Kidney (tissue), 22 donors: Measurements from ENCODE around the gene STYK1. TPM values are rescaled to one million over a fixed set of nuclear protein-coding genes. Genes with fewer than 3 reads are reported as not detected.

ENCODE experiments used
- DNase-seq, 5 donors: peaks; one replicate each; pipeline ENCODE4 v3.0.0-alpha.2; 2013 to 2020
- FAIRE-seq: peaks from 2 replicates; lab custom pipeline; 2012; peaks lifted over from hg19 to GRCh38; lab: Jason Lieb, UNC
- H3K27ac ChIP-seq, 2 donors: one replicate each; pipeline ENCODE4 v1.7.0; 2013; ENCODE audit warnings: low read depth in 2 of 2, low read length in 2 of 2, inconsistent platforms in 1 of 2
- H3K27me3 ChIP-seq: one replicate; pipeline ENCODE4 v1.7.1; 2013; ENCODE audit warnings: low read length, inconsistent platforms; ENCODE audit not compliant: control insufficient read depth, insufficient read depth
- H3K36me3 ChIP-seq, 3 donors: one replicate each; pipeline versions ENCODE4 v1.7.0 to v1.7.1; 2013; ENCODE audit warnings: low read length in 3 of 3, control low read depth in 1 of 3, inconsistent platforms in 1 of 3; ENCODE audit not compliant: insufficient read depth in 3 of 3, control insufficient read depth in 2 of 3
- H3K4me1 ChIP-seq, 3 donors: one replicate each; pipeline versions ENCODE4 v1.7.0 to v1.7.1; 2013; ENCODE audit warnings: low read length in 3 of 3, inconsistent platforms in 1 of 3, low read depth in 1 of 3; ENCODE audit not compliant: control insufficient read depth in 2 of 3, insufficient read depth in 2 of 3
- H3K4me3 ChIP-seq, 3 donors: one replicate each; pipeline versions ENCODE4 v1.7.0 to v1.8.1; 2013; ENCODE audit warnings: low read length in 3 of 3, control low read depth in 1 of 3, inconsistent platforms in 1 of 3
- H3K9ac ChIP-seq, 3 donors: one replicate each; pipeline versions ENCODE4 v1.7.0 to v1.7.1; 2013; ENCODE audit warnings: low read length in 3 of 3, control low read depth in 1 of 3, inconsistent platforms in 1 of 3
- H3K9me3 ChIP-seq, 3 donors: one replicate each; pipeline versions ENCODE4 v1.7.0 to v1.7.1; 2013; ENCODE audit warnings: low read length in 3 of 3, control low read depth in 1 of 3, inconsistent platforms in 1 of 3; ENCODE audit not compliant: control insufficient read depth in 2 of 3, insufficient read depth in 1 of 3
- intact Hi-C: fragments of 100-400 bp; cut with DNase I; formaldehyde crosslinking; loops from one replicate; pipeline ENCODE4 v1.11.1; 2022
- long read RNA-seq, 10 donors: library from polyadenylated mRNA in 1 of 10; unstranded in 1 of 10; transcript quantifications; one replicate each; pipeline ENCODE4 v2.0.0 and lab custom pipeline, GENCODE V29; 2021 to 2026
- polyA plus RNA-seq: library from polyadenylated mRNA; stranded (reverse); fragments of 350-450 nt; fragmentation: Illumina TruSeq; extraction: RNeasy Lipid Tissue Mini Kit (QIAGEN cat#74804); gene quantifications from one replicate; pipeline ENCODE4 v1.2.3, GENCODE V29; 2014; ENCODE audit warnings: low read depth, low replicate concordance; ENCODE audit not compliant: insufficient read depth
- total RNA-seq: library from RNA; stranded (reverse); fragmentation: NEBNext Ultra II Directional; extraction: Animal tissue kit (Norgen Biotek cat#: 25700); gene quantifications from one replicate; pipeline ENCODE4 v1.2.1, GENCODE V29; 2021
- TF ChIP-seq, protein P1 (sequence below): IDR thresholded peaks from 3 replicates; pipeline ENCODE4 v1.5.1; 2012; ENCODE audit warnings: mild to moderate bottlenecking, moderate library complexity, borderline replicate concordance; ENCODE audit not compliant: insufficient read depth; ENCODE audit errors: extremely low read depth
- donor health status: control.
- donor health status: control.
- donor health status: control.
- donor health status: control.
- donor health status: control.
- donor health status: DM: yes; HTN: yes; CAD: no.
- donor health status: Normal renal cell carcinoma (clear cell type).

The STYK1 gene, protein sequence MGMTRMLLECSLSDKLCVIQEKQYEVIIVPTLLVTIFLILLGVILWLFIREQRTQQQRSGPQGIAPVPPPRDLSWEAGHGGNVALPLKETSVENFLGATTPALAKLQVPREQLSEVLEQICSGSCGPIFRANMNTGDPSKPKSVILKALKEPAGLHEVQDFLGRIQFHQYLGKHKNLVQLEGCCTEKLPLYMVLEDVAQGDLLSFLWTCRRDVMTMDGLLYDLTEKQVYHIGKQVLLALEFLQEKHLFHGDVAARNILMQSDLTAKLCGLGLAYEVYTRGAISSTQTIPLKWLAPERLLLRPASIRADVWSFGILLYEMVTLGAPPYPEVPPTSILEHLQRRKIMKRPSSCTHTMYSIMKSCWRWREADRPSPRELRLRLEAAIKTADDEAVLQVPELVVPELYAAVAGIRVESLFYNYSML
- total RNA-seq: 1.6 TPM
- 0.58 TPM for polyA plus RNA-seq
- long read RNA-seq, donor 1: 0 reads
- long read RNA-seq, donor 2: 0 reads
- long read RNA-seq, donor 3: 0 reads
- long read RNA-seq, donor 4: 0 reads
- long read RNA-seq, donor 5: 0 reads
- long read RNA-seq, donor 6: 0 reads
- long read RNA-seq, donor 7, partial matches to known transcripts: 0 of 1 reads
- long read RNA-seq, donor 7, other reads (novel, unspliced or antisense): 0 of 1 reads
- long read RNA-seq, donor 8: 0 reads
- long read RNA-seq, donor 9: 0 reads
- long read RNA-seq, donor 10: 0 reads

DNA sequence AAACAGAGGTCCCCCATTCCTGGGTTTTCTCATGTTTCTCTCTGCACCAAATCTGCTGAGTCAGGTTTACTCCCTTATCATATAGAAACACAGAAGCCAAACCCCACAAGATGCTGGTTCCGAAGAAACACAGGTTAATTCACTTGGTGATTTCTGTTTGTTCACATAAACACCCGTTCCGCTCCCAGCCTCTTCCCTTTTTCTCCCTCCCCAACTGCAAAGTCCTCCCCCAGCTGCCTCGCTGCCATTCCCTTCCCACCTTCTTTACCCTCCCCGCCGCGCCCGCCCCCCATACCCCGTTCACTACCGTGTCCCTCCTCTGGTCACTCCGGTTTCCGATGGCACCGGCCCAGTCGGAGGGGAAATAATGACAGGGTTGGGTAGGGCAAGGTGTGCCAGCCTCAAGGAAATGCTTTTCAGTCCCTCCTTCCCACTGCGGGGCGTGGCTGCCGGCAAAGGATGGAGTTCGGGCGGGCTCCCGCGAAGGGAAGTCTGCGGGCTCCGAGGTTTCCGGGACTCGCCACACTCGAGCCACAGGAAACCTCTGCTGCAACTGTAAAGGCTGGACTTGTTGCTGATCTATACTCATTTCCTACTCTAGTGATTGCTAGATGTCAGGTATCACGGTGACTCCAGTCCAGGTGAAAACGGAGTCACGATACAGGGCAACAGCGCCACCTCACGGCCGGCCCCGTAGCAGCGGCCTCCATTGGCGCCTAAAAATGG is at the start of gene STYK1:
STYK1 (minus strand) TSS at position 394 of the 726 bp plus-strand sequence. CDS start 39,434 bp downstream, outside the sequence.
- no peaks in the 10 kb centered on the region for H3K9me3 ChIP-seq
- H3K27ac ChIP-seq: no peak within 1 kb of the TSS
- intact Hi-C loops: no loop called here
- no peaks in the 10 kb centered on the region for H3K36me3 ChIP-seq
- peak within 1 kb of the TSS; percentile 49 to 65 (median 62) for H3K4me3 ChIP-seq
- H3K9ac ChIP-seq: peak within 1 kb of the TSS in 1 of 3 donors; percentile 40
- peak; percentile 69 to 85 (median 76) for DNase-seq
- TF ChIP-seq, protein P1, sequence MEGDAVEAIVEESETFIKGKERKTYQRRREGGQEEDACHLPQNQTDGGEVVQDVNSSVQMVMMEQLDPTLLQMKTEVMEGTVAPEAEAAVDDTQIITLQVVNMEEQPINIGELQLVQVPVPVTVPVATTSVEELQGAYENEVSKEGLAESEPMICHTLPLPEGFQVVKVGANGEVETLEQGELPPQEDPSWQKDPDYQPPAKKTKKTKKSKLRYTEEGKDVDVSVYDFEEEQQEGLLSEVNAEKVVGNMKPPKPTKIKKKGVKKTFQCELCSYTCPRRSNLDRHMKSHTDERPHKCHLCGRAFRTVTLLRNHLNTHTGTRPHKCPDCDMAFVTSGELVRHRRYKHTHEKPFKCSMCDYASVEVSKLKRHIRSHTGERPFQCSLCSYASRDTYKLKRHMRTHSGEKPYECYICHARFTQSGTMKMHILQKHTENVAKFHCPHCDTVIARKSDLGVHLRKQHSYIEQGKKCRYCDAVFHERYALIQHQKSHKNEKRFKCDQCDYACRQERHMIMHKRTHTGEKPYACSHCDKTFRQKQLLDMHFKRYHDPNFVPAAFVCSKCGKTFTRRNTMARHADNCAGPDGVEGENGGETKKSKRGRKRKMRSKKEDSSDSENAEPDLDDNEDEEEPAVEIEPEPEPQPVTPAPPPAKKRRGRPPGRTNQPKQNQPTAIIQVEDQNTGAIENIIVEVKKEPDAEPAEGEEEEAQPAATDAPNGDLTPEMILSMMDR: peak; percentile 66
- H3K4me1 ChIP-seq: no peaks in the 10 kb centered on the region
- no peak for FAIRE-seq
- H3K27me3 ChIP-seq: no peaks in the 10 kb centered on the region

DNA sequence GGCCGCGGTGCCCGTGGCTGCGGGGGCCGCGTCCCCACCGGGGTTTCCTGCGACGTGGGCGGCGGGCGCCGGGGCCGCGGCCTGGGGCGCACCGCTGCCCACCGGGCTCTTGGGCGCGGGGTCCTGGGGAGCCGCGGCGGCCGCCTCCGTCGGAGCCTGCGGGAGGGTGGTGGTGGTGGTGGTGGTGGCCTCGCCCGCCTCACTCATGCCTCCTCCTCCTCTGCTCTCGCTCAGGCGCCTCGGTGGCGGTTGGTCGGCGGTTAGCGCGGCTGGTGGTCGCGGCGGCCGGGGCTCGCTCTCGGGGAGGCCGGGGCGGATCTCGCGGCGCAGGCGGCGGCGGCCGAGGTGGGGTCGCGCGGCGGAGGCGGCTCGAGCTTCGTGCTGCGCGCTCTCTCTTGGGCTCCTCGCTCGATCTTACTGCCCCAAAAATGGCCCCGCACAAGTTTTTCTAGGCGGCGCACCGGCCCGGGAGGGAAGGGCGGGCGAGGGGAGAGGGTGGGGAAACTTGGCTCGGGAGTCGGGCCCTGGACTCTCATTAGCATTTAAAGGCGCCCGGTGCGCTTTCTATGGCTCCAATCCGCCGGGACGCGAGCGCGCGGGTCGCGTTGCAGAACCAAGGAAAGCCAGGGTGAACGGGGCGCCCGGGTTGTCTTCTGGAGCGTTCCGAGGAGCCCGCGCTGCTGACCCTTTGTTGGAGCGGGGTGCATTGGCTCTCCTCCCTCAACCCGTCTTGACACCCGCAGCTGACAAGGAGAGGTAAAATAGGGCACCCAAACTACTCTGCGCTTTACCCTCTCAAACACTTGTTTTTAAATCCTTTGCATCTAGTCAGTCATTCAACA is 49.3 kb upstream of the STYK1 start, which contains the start of gene YBX3:
YBX3 (minus strand) TSS at position 419 of the 842 bp plus-strand sequence; CDS start at position 207, 212 bp downstream.
- FAIRE-seq: no peak
- TF ChIP-seq, protein P1: no peak
- Histone ChIP-seq H3K36me3 (no peaks in the 10 kb centered on the region), H3K4me1 (peaks cover 5 to 29% (median 7%) of the 10 kb centered on the region in 3 donors), H3K9me3 (no peaks in the 10 kb centered on the region), H3K9ac (peak within 1 kb of the TSS; percentile 91 to 97 (median 92)), H3K4me3 (peak within 1 kb of the TSS; percentile 69 to 99 (median 92)), H3K27ac (peak within 1 kb of the TSS; percentile 97), H3K27me3 (no peaks in the 10 kb centered on the region)
- intact Hi-C loops: no loop called here
- peak; percentile 89 to 95 (median 93) for DNase-seq

DNA sequence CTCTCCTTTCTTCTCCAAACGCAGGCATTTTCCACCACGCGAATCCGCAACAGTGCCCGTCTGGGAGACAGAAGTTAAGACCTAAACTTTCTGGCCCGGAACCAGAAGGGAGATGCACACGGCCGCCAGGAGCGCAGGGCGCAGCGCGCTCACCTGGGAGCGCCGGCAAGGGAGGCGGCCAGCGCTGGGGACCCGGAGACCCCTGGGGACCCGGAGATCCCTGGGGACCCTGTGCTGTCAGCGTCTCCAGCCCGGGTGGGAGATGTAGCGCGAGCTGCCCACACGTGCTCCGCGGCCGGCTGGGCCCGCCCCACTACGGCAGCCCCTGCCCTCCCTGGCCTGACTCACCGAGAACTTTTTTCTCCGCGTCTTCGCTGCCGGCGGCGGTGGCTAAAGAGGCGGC is 48.7 kb upstream of the STYK1 start:
- DNase-seq (peak in 3 of 5 donors; percentile 70 to 85 (median 73)), FAIRE-seq (no peak)
- intact Hi-C loops: no loop called here
- TF ChIP-seq, protein P1: peak; percentile 21
- no peaks in the 10 kb centered on the region for H3K36me3 ChIP-seq
- H3K27ac ChIP-seq: peak overlapping the region; percentile 97
- H3K27me3 ChIP-seq: no peaks in the 10 kb centered on the region
- peaks cover 6 to 33% (median 7%) of the 10 kb centered on the region in 3 donors for H3K4me1 ChIP-seq
- H3K9me3 ChIP-seq: no peaks in the 10 kb centered on the region
- H3K9ac ChIP-seq: peak overlapping the region; percentile 91 to 97 (median 92)
- H3K4me3 ChIP-seq: peak overlapping the region; percentile 69 to 99 (median 92)
